ENCODE results near the gene PPP1CA.
A peak's percentile ranks its signal among the peaks of the same experiment; 100 is the strongest.

Gene PPP1CA

DNA sequence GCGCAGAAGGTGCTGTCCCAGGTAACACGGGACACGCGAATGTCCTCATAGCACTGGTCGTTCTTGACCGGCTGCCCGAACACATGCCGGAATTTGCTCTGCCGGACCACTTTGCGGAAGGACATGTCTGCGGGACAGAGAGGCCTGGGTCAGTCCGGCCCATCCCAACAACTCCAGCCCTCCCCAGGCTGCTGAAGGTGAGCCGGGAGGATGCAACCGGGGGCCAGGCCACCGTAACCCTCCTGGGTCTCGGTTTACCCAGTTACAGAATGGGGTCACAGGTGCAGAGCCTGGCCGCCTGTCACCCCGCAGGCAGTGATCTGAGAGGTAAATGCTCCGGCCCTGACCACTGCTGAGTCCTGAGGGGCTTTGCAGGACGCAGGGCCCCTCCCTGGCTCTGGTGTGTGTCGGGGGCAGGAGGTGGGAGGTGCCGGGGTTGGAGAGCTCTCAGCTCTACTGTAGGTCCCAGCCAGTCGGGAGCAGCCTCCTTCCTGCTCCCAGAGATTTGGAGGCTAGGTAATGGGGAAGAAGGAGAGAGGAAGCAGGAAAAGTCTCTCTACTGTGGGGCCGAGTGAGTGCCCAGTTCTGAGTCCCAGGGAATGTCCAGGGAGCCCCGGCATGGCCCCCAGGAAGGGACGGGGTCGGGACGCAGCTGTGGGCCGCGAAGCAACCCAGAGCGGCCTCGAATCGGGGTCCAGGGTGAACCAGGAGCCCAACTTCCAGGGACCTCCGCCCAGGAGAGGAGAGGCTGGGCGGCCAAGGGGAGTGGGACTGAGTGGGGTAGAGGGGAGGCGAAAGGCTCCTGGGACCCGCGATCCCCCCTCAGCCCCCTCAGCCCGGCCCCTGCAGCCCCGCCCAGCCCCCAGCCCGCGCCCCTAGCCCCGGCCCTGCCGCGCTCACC is 41.1 kb upstream of the PPP1CA start:
- H3K4me3 ChIP-seq (ENCODE audit: control insufficient read depth, low read depth, low read length): peak overlapping the region; percentile 95
- TF ChIP-seq, protein P1, sequence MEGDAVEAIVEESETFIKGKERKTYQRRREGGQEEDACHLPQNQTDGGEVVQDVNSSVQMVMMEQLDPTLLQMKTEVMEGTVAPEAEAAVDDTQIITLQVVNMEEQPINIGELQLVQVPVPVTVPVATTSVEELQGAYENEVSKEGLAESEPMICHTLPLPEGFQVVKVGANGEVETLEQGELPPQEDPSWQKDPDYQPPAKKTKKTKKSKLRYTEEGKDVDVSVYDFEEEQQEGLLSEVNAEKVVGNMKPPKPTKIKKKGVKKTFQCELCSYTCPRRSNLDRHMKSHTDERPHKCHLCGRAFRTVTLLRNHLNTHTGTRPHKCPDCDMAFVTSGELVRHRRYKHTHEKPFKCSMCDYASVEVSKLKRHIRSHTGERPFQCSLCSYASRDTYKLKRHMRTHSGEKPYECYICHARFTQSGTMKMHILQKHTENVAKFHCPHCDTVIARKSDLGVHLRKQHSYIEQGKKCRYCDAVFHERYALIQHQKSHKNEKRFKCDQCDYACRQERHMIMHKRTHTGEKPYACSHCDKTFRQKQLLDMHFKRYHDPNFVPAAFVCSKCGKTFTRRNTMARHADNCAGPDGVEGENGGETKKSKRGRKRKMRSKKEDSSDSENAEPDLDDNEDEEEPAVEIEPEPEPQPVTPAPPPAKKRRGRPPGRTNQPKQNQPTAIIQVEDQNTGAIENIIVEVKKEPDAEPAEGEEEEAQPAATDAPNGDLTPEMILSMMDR (IDR thresholded peaks at IDR 0.05; ENCODE audit: control insufficient read depth, insufficient read depth, low read depth, low read length, missing control alignments): no peak
- no peak for DNase-seq (ENCODE audit: low read depth)

DNA sequence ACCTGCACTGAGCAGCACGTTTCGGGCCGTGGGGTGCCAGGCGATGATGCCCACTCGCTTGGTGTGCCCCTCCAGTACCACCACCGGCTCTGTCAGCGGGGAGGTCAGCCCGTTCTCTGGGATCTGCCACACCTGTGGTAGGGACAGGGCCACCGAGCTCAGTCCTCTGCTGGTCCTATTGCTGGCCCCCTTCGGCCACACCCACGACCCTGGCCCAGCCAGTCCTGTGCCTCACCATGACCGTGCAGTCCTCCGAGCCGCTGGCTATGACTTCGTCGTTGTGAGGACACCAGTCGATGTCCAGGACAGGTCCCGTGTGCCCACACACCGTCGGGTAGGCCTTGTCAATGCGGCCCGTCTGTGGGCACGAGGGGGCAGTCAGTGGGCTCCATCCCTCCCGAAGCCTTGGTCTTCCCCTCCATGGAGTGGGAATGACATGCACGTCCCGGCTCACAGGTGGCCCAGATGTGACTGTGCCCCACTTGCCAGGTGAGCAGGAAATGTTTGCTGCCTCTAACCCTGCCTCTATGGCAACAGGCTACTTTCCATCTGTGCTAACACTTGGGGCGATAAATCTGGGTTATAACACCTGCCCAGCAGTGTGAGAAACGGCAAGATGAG is 40.2 kb upstream of the PPP1CA start:
- DNase-seq (ENCODE audit: low read depth): no peak
- H3K4me3 ChIP-seq (ENCODE audit: control insufficient read depth, low read depth, low read length): peak overlapping the region; percentile 95
- TF ChIP-seq, protein P1 (IDR thresholded peaks at IDR 0.05; ENCODE audit: control insufficient read depth, insufficient read depth, low read depth, low read length, missing control alignments): no peak

- TF ChIP-seq, protein P1 (IDR thresholded peaks at IDR 0.05; ENCODE audit: control insufficient read depth, insufficient read depth, low read depth, low read length, missing control alignments): no peak
- no peak for DNase-seq (ENCODE audit: low read depth)
- no peak overlapping the region for H3K4me3 ChIP-seq (ENCODE audit: control insufficient read depth, low read depth, low read length)
Measured at GRCh38 chr11:67441098-67441563, 39.5 kb upstream of the PPP1CA start.

DNA sequence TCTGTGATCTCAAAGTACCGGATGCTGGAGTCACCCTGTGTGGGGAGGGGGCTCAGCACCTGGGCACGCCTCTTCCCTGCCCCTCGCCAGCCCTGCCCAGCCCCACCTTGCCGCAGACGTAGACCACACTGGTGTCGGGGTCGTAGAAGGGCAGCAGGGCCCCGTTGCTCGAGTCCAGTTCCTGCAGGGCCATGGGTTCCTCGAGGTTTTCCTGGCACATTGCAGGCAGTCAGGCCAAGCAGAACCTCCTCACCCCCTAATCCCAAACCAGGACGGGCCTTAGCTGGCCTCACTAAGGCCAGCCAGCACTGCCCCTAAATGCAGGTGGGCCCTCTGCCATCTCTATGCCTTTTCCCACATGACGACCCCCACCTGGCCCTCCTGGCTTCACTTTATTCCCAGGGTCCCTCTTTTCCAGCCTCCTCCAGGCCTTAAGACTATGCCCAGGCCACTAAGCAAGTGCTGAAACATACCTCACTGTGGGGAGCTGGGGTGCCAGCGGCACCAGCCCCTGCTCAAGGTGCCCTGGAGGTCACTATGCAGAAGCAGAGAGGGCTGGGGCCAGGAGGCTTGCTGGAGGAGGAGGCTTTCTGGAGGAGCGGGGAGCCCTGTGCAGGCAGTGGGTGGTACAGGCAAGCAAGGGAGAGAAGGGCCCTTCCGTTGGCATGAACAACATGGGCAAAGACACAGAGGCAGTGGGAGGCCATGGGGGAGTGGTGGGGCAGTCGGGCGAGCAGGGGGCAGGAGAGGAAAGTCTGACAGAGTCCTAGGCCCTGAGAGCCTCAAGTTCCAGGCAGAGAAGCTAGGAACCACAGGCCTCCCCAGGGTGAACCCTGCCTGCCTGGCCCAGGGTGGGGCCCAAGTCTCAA is 38.8 kb upstream of the PPP1CA start:
- H3K4me3 ChIP-seq (ENCODE audit: control insufficient read depth, low read depth, low read length): no peak overlapping the region
- DNase-seq (ENCODE audit: low read depth): no peak

GRCh38 chr11:67439321-67440228 is 37.9 kb upstream of the PPP1CA start:
- DNase-seq (ENCODE audit: low read depth): no peak
- H3K4me3 ChIP-seq (ENCODE audit: control insufficient read depth, low read depth, low read length): no peak overlapping the region
- TF ChIP-seq, protein P1 (IDR thresholded peaks at IDR 0.05; ENCODE audit: control insufficient read depth, insufficient read depth, low read depth, low read length, missing control alignments): peak; percentile 33

More for the DNA sequence above, 38.8 kb upstream of the PPP1CA start:
- TF ChIP-seq, protein P1 (IDR thresholded peaks at IDR 0.05; ENCODE audit: control insufficient read depth, insufficient read depth, low read depth, low read length, missing control alignments): no peak
